ENCODE results near the gene TAPBP. TPM values are rescaled to one million over a fixed set of nuclear protein-coding genes. Genes with fewer than 3 reads are reported as not detected.

TAPBP gene
- total and polyA plus RNA-seq, 9 of the 15 experiments (the other 6 are each of a cell fraction or from before 2014, with no cell fraction given) = 5.6 to 74.0 (median 22.3) TPM

GRCh38 chr6:33288921-33289783, 24.7 kb downstream of the TAPBP start, which contains the start of the genes PFDN6 and WDR46 (continued):
- TF ChIP-seq ZNF655 (CRISPR knock-in tag; IDR thresholded peaks at IDR 0.05) (peak; percentile 72; the same call in 1 of the 2 replicates), MTF1 (CRISPR knock-in tag; IDR thresholded peaks at IDR 0.05; ENCODE audit: borderline replicate concordance) (no peak), THRAP3 (IDR thresholded peaks at IDR 0.05; ENCODE audit: borderline replicate concordance) (no peak), HINFP (tag; conservative IDR thresholded peaks at IDR 0.05; ENCODE audit: low read depth) (no peak), ZFP91 (CRISPR knock-in tag; IDR thresholded peaks at IDR 0.05) (no peak), U2AF2 (optimal IDR thresholded peaks at IDR 0.05; ENCODE audit: low read depth, low read length) (no peak), TFAP4 (CRISPR knock-in tag; IDR thresholded peaks at IDR 0.05; ENCODE audit: borderline replicate concordance) (peak; percentile 94), CHD2 (IDR thresholded peaks at IDR 0.05; ENCODE audit: low read depth, low read length) (peak; percentile 88), ZNF408 (CRISPR knock-in tag; IDR thresholded peaks at IDR 0.05; ENCODE audit: low read depth) (no peak), THAP7 (CRISPR knock-in tag; IDR thresholded peaks at IDR 0.05) (no peak), MCM2 (IDR thresholded peaks at IDR 0.05; ENCODE audit: low read depth) (no peak)

All from K562 (cell line).